BJ (cell line): ENCODE results near the gene SPOCD1. TPM values are rescaled to one million over a fixed set of nuclear protein-coding genes. Genes with fewer than 3 reads are reported as not detected.

Experiments used
- CTCF ChIA-PET: fragments of 350-600 bp; formaldehyde crosslinking; extraction: SDS; loops from one replicate; lab custom pipeline; 2021; ENCODE audit warnings: antibody characterized with exemption, inconsistent platforms; lab: Yijun Ruan, JAX
- POLR2A ChIA-PET: fragments of 300-600 bp; sonication (Branson Sonifier 250); formaldehyde crosslinking; extraction: SDS; loops from one replicate; lab custom pipeline; 2021; ENCODE audit warnings: antibody characterized with exemption; lab: Charles Lee
- DNase-seq: peaks from one replicate; pipeline ENCODE4 v3.0.0-alpha.2; 2011; ENCODE audit warnings: low read depth
- H3K27me3 ChIP-seq: 2 replicates; pipeline ENCODE4 v1.6.0; 2011; ENCODE audit warnings: low read length; ENCODE audit not compliant: control insufficient read depth, insufficient read depth
- H3K36me3 ChIP-seq: 2 replicates; pipeline ENCODE4 v1.5.1; 2011; ENCODE audit warnings: low read length; ENCODE audit not compliant: control insufficient read depth, insufficient read depth
- H3K4me3 ChIP-seq: 2 replicates; pipeline ENCODE4 v1.5.1; 2011; ENCODE audit warnings: low read depth, mild to moderate bottlenecking, control low read depth, low read length
- polyA plus RNA-seq: library from polyadenylated mRNA; depleted of rRNA; stranded (reverse); fragments of >200 nt; gene quantifications from 2 replicates; pipeline ENCODE4 v1.2.3, GENCODE V29; 2011
- TF ChIP-seq, protein P1 (sequence below): IDR thresholded peaks from 2 replicates; pipeline ENCODE4 v1.5.1; 2011; ENCODE audit warnings: low read depth, mild to moderate bottlenecking, control low read depth, inconsistent platforms, low read length, moderate library complexity; ENCODE audit not compliant: insufficient read depth

The SPOCD1 gene
- polyA plus RNA-seq, 1 experiment, result 169 TPM

DNA sequence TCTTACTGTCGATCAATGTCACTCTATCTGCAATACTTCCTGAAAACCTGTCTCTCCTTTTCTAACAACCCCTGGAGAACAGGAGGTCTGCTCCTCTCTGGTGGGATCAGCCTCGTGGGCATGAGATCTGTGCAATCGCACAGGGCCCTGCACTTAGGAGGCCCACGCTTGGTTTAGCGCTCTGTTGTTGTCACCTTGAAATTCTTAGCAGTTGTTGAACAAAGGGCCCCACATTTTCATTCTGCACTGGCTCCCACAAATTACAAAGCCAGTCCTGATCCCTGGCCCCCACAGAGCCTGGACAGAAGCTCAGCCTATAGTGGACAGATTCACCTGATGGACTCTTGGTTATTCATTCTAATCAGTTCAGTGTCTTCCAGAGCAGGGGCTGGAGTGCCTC lies 18.6 kb downstream of the SPOCD1 start:
- CTCF ChIA-PET, result interaction anchor here (1.0 to 4.2 kb wide), 7 partner anchors 8 to 266 kb away, joined by 3 to 28 read pairs (median 3); no protein-coding TSS in a partner anchor
- Histone ChIP-seq H3K36me3 (peaks cover 5% of the 10 kb centered on the region; the same call in 1 of the 2 replicates), H3K4me3 (peak overlapping the region; percentile 59), H3K27me3 (no peaks in the 10 kb centered on the region)
- POLR2A ChIA-PET, result no interaction called here
- TF ChIP-seq, protein P1, sequence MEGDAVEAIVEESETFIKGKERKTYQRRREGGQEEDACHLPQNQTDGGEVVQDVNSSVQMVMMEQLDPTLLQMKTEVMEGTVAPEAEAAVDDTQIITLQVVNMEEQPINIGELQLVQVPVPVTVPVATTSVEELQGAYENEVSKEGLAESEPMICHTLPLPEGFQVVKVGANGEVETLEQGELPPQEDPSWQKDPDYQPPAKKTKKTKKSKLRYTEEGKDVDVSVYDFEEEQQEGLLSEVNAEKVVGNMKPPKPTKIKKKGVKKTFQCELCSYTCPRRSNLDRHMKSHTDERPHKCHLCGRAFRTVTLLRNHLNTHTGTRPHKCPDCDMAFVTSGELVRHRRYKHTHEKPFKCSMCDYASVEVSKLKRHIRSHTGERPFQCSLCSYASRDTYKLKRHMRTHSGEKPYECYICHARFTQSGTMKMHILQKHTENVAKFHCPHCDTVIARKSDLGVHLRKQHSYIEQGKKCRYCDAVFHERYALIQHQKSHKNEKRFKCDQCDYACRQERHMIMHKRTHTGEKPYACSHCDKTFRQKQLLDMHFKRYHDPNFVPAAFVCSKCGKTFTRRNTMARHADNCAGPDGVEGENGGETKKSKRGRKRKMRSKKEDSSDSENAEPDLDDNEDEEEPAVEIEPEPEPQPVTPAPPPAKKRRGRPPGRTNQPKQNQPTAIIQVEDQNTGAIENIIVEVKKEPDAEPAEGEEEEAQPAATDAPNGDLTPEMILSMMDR, result no peak
- no peak for DNase-seq

DNA sequence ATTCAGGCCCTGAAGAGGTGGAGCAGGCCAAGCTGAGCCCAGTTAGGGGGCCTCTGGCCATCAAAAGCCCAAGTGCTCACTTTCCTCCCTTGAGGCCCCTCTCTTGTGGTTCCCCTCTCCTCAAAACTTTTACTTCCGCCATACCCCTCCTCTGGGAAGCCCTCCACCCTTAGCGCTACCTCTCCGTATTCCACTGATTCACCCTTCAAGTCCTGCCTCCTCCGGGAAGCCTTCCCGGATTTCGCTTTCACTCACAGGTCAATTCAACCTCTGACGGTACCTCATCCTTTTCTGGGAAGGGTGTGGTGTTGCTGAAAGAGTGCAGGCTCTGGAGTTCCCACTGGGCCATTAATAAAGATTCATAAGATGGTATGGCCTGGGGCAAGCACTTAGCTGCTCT lies 19.1 kb downstream of the SPOCD1 start:
- TF ChIP-seq, protein P1, result no peak
- peaks cover 7% of the 10 kb centered on the region for H3K36me3 ChIP-seq
- no peak for DNase-seq
- no peaks in the 10 kb centered on the region for H3K27me3 ChIP-seq
- POLR2A ChIA-PET, result no interaction called here
- CTCF ChIA-PET, result interaction anchor here (1.0 to 4.2 kb wide), 4 partner anchors 8 to 266 kb away, joined by 3 to 28 read pairs (median 5); no protein-coding TSS in a partner anchor
- H3K4me3 ChIP-seq, result peak overlapping the region; percentile 59

DNA sequence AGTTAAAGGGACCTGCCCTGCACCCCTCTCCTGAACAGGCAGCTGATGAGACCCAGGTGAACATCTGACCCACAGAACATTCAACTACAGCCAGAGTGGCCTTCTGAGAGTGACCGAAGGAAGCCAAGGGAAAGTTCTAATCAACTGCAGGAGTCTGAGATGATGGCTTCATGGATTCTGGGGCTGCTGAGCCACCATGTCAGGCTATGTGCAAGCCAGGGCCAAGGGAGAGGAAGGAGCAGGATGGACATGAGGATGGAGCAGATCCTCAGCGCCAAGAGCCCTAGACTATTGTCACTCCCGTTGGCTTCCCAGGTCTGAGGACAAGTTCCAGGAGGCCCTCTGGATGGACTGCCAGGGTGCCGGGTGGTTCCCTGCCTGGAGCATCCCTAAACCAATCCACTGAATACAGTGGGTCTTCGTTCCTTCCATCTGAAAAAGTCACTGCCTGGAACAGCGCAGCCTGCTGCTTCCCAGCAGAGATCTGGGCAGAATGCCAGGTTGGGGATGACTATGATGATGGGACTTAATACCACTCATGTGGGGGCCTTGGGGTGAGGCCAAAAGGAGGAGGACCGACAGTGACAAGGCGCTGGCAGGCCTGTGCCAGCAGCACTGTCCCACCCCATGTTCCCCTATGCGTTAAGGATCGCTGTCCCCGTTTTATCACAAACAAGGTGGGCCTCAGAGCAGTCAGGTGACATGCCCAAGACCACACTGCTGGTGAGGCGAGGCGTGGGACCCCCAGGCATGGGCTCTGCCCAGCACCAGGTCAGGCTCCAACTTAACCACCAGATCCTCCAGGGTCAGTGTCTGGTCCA lies 19.8 kb downstream of the SPOCD1 start:
- ChIA-PET CTCF (interaction anchor here (1.8 kb wide), 1 partner anchor 168 kb away, joined by 9 read pairs; no protein-coding TSS in a partner anchor), POLR2A (no interaction called here)
- DNase-seq, result no peak
- no peaks in the 10 kb centered on the region for H3K27me3 ChIP-seq
- peak overlapping the region; percentile 59 for H3K4me3 ChIP-seq
- H3K36me3 ChIP-seq, result peaks cover 11% of the 10 kb centered on the region
- TF ChIP-seq, protein P1, result peak; percentile 22

DNA sequence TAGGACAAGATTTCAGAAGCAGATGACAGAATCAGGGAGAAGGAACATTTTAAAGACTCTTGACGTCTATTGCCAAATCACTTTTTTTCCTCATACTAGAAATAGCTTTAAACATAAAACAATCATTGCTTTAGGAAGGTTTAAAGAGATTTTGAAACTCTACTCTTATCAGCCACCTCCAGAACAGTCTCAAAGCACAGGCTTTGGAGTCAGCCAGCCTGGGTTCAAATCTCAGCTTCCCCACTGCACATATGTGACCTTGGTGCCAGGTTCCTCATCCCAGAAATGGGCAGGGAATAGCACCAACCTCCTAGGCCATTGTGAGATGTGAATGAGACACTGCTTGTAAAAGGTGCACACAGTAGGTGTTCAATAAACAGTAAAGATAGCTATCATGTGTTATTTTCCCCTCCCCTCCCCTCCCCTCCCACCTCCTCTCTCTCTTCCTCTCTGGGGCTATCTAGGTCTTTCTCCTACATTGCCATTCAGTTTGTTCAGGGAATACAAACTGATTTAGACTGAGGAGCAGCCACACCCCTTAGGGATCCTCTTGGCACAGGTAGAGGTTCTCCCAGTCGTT lies 20.6 kb downstream of the SPOCD1 start:
- Histone ChIP-seq H3K27me3 (no peaks in the 10 kb centered on the region), H3K4me3 (no peak overlapping the region), H3K36me3 (peaks cover 11% of the 10 kb centered on the region)
- CTCF ChIA-PET, result interaction anchor here (0.5 to 1.8 kb wide), 3 partner anchors 31 to 225 kb away, joined by 3 to 9 read pairs (median 3); no protein-coding TSS in a partner anchor
- no peak for DNase-seq
- POLR2A ChIA-PET, result no interaction called here
- TF ChIP-seq, protein P1, result no peak
